GM10266 (cell line): ENCODE measurements around the gene OR6F1.
"Not testable (repeated sequence)": the region's sequence is repeated elsewhere in the genome, so short reads cannot be mapped to it uniquely, and the experiment has no call there.

Experiments used
- DNase-seq: peaks from one replicate; pipeline ENCODE4 v3.0.0; 2012; ENCODE audit errors: extremely low spot score
- CTCF ChIP-seq: IDR thresholded peaks from 2 replicates; pipeline ENCODE4 v1.5.1; 2012; ENCODE audit warnings: mild to moderate bottlenecking, low read depth; ENCODE audit not compliant: control insufficient read depth, insufficient read depth; ENCODE audit errors: missing control alignments

OR6F1 gene

GRCh38 chr1:247716546-247716945, at the start of gene OR6F1:
OR6F1 (minus strand) TSS chr1:247716646; CDS start chr1:247712755, 3,891 bp downstream.
- TF ChIP-seq CTCF = no peak

GRCh38 chr1:247760456-247760855, 44.0 kb upstream of the OR6F1 start, which contains the start of gene OR1C1:
OR1C1 (minus strand) TSS chr1:247760556; CDS start chr1:247758406, 2,150 bp downstream.
- TF ChIP-seq CTCF = no peak
- DNase-seq = no peak

More at GRCh38 chr1:247716546-247716945, at the start of gene OR6F1:
- DNase-seq = no peak

GRCh38 chr1:247754311-247754710, 37.9 kb upstream of the OR6F1 start:
- DNase-seq = not testable (repeated sequence)

- TF ChIP-seq CTCF = no peak
- DNase-seq = no peak
These were observed 33.4 kb upstream of the OR6F1 start for GRCh38 chr1:247749870-247750269.

GRCh38 chr1:247748041-247748440, 31.6 kb upstream of the OR6F1 start, which contains the start of gene OR14A2:
OR14A2 (minus strand) TSS chr1:247748141.
- TF ChIP-seq CTCF = no peak
- no peak for DNase-seq

- no peak for TF ChIP-seq CTCF
- no peak for DNase-seq
These were observed 31.2 kb upstream of the OR6F1 start for GRCh38 chr1:247747616-247748015.

DNA sequence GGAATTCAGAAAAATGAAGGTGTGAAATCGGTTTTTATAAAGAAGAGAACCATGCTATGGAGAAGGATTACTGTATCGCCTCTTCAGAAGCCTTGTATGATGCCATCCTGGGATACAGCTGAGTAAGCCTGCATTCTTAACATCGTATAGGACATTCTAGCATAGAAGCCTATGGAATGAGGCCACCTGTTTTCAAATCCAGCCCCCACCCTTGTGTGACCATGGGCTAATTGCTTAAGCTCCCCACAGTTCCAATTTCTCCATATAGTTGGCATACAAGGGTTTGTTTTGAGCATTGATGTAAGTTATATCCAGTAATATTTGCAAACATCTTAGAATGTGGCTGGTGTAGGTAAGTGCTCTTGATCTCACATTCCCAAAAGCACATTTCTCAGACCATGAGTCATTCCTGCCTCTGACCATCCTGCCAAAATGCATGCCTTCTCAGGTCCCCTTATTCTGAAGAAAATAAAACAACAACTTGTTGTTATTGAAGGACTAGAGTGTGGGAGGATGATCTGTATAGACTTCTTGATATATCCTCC, 30.0 kb upstream of the OR6F1 start:
- no peak for TF ChIP-seq CTCF
- DNase-seq = no peak

DNA sequence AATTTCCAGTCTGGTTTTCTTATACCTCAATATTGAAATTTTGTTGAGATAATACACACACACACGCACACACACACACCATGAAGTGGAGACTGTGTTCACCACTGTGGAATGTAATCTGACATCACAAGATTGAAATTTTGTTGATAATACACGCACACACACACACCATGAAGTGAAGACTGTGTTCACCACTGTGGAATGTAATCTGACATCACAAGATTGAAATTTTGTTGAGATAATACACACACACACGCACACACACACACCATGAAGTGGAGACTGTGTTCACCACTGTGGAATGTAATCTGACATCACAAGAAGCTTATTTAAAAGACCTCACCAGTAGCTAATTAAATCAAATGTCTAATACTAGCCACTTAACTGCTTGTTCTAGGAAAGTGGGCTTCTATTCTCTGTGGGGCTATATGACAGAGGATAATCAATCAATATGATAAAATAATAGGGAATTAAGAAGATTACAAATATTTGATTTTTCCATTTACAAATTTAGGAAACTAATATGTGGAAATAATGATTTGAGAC, 25.8 kb upstream of the OR6F1 start:
- not testable (repeated sequence) for DNase-seq
